ENCODE results near the gene CFB. TPM values are rescaled to one million over a fixed set of nuclear protein-coding genes. Genes with fewer than 3 reads are reported as not detected.

Gene CFB
- polyA plus RNA-seq, 3 donors: 5.0 to 17.5 (median 5.7) TPM

Other genes with a start within 250 kb of the CFB start
- 10 to 100 TPM; 54.8 to 57.3 (median 55.2) TPM for gene ABHD16A, start 242.8 kb upstream of the CFB start, polyA plus RNA-seq (ENCODE audit: insufficient read length in 3 of 3)
- gene LY6G6F, start 239.2 kb upstream of the CFB start, polyA plus RNA-seq (ENCODE audit: insufficient read length in 3 of 3): 1 to 10 TPM in 1 of 3 donors, under 1 TPM in 2; 0.44 to 1.5 (median 0.98) TPM
- under 1 TPM in 1 of 3 donors, not detected in 2; 0.34 TPM for gene LY6G6D, start 230.7 kb upstream of the CFB start, polyA plus RNA-seq (ENCODE audit: insufficient read length in 3 of 3)
- gene LY6G6C, start 224.3 kb upstream of the CFB start, polyA plus RNA-seq (ENCODE audit: insufficient read length in 3 of 3): under 1 TPM; 0.18 to 0.28 (median 0.22) TPM
- gene MPIG6B, start 222.7 kb upstream of the CFB start, polyA plus RNA-seq (ENCODE audit: insufficient read length in 3 of 3): 1 to 10 TPM; 1.1 to 2.3 (median 1.4) TPM
- gene DDAH2, start 216.8 kb upstream of the CFB start, polyA plus RNA-seq (ENCODE audit: insufficient read length in 3 of 3): 100 to 1,000 TPM; 157 to 166 (median 162) TPM
- gene CLIC1, start 209.6 kb upstream of the CFB start, polyA plus RNA-seq (ENCODE audit: insufficient read length in 3 of 3): 100 to 1,000 TPM; 313 to 334 (median 325) TPM
- gene MSH5, start 206.1 kb upstream of the CFB start, polyA plus RNA-seq (ENCODE audit: insufficient read length in 3 of 3): 10 to 100 TPM; 13.8 to 16.7 (median 15.3) TPM
- 1 to 10 TPM; 2.1 to 7.4 (median 6.0) TPM for gene SAPCD1, start 183.4 kb upstream of the CFB start, polyA plus RNA-seq (ENCODE audit: insufficient read length in 3 of 3)
- 1 to 10 TPM; 6.8 to 9.4 (median 8.5) TPM for gene VWA7, start 168.8 kb upstream of the CFB start, polyA plus RNA-seq (ENCODE audit: insufficient read length in 3 of 3)
- gene VARS1, start 150.3 kb upstream of the CFB start, polyA plus RNA-seq (ENCODE audit: insufficient read length in 3 of 3): 10 to 100 TPM; 57.2 to 59.4 (median 58.1) TPM
- 10 to 100 TPM; 86.8 to 93.1 (median 87.3) TPM for gene LSM2, start 139.1 kb upstream of the CFB start, polyA plus RNA-seq (ENCODE audit: insufficient read length in 3 of 3)
- 1 to 10 TPM; 4.1 to 4.3 (median 4.3) TPM for gene HSPA1L, start 130.8 kb upstream of the CFB start, polyA plus RNA-seq (ENCODE audit: insufficient read length in 3 of 3)
- gene HSPA1A, start 130.6 kb upstream of the CFB start, polyA plus RNA-seq (ENCODE audit: insufficient read length in 3 of 3): 100 to 1,000 TPM in 1 of 3 donors, 10 to 100 TPM in 2; 83.5 to 115 (median 87.1) TPM
- 100 to 1,000 TPM; 112 to 164 (median 134) TPM for gene HSPA1B, start 118.4 kb upstream of the CFB start, polyA plus RNA-seq (ENCODE audit: insufficient read length in 3 of 3)
- gene NEU1, start 83.3 kb upstream of the CFB start, polyA plus RNA-seq (ENCODE audit: insufficient read length in 3 of 3): 10 to 100 TPM; 69.0 to 89.7 (median 77.5) TPM
- 10 to 100 TPM; 34.7 to 45.8 (median 43.8) TPM for gene SLC44A4, start 67.1 kb upstream of the CFB start, polyA plus RNA-seq (ENCODE audit: insufficient read length in 3 of 3)
- 10 to 100 TPM; 67.9 to 74.0 (median 68.5) TPM for gene EHMT2, start 48.4 kb upstream of the CFB start, polyA plus RNA-seq (ENCODE audit: insufficient read length in 3 of 3)
- 10 to 100 TPM; 23.5 to 27.3 (median 25.5) TPM for gene ZBTB12, start 44.0 kb upstream of the CFB start, polyA plus RNA-seq (ENCODE audit: insufficient read length in 3 of 3)
- 1 to 10 TPM; 3.3 to 4.3 (median 4.0) TPM for gene C2, start 18.4 kb upstream of the CFB start, polyA plus RNA-seq (ENCODE audit: insufficient read length in 3 of 3)
- 10 to 100 TPM; 90.8 to 94.0 (median 92.7) TPM for gene NELFE, start 12.9 kb downstream of the CFB start, polyA plus RNA-seq (ENCODE audit: insufficient read length in 3 of 3)
- gene SKIC2, start 13.1 kb downstream of the CFB start, polyA plus RNA-seq (ENCODE audit: insufficient read length in 3 of 3): 10 to 100 TPM; 35.7 to 49.2 (median 37.6) TPM
- 10 to 100 TPM; 25.7 to 26.8 (median 26.0) TPM for gene DXO, start 26.0 kb downstream of the CFB start, polyA plus RNA-seq (ENCODE audit: insufficient read length in 3 of 3)
- 10 to 100 TPM; 10.9 to 22.9 (median 13.1) TPM for gene C4A, start 36.0 kb downstream of the CFB start, polyA plus RNA-seq (ENCODE audit: insufficient read length in 3 of 3)
- gene C4B, start 68.7 kb downstream of the CFB start, polyA plus RNA-seq (ENCODE audit: insufficient read length in 3 of 3): 10 to 100 TPM; 12.0 to 24.1 (median 14.0) TPM
- 1 to 10 TPM in 1 of 3 donors, under 1 TPM in 2; 0.55 to 1.3 (median 0.58) TPM for gene CYP21A2, start 92.3 kb downstream of the CFB start, polyA plus RNA-seq (ENCODE audit: insufficient read length in 3 of 3)
- 1 to 10 TPM; 2.4 to 2.7 (median 2.5) TPM for gene TNXB, start 163.2 kb downstream of the CFB start, polyA plus RNA-seq (ENCODE audit: insufficient read length in 3 of 3)
- gene ATF6B, start 182.2 kb downstream of the CFB start, polyA plus RNA-seq (ENCODE audit: insufficient read length in 3 of 3): 10 to 100 TPM; 83.2 to 94.0 (median 84.1) TPM
- gene FKBPL, start 184.2 kb downstream of the CFB start, polyA plus RNA-seq (ENCODE audit: insufficient read length in 3 of 3): 1 to 10 TPM; 7.0 to 7.5 (median 7.5) TPM
- 1 to 10 TPM; 2.0 to 2.5 (median 2.1) TPM for gene PRRT1, start 205.8 kb downstream of the CFB start, polyA plus RNA-seq (ENCODE audit: insufficient read length in 3 of 3)
- gene PPT2, start 208.0 kb downstream of the CFB start, polyA plus RNA-seq (ENCODE audit: insufficient read length in 3 of 3): 10 to 100 TPM; 28.5 to 32.0 (median 28.8) TPM
- 10 to 100 TPM; 13.7 to 16.5 (median 16.3) TPM for gene EGFL8, start 218.5 kb downstream of the CFB start, polyA plus RNA-seq (ENCODE audit: insufficient read length in 3 of 3)
- gene AGPAT1, start 230.0 kb downstream of the CFB start, polyA plus RNA-seq (ENCODE audit: insufficient read length in 3 of 3): 100 to 1,000 TPM in 1 of 3 donors, 10 to 100 TPM in 2; 93.5 to 106 (median 99.4) TPM
- gene RNF5, start 232.3 kb downstream of the CFB start, polyA plus RNA-seq (ENCODE audit: insufficient read length in 3 of 3): 100 to 1,000 TPM in 1 of 3 donors, 10 to 100 TPM in 2; 93.0 to 113 (median 98.6) TPM
- 10 to 100 TPM in 2 of 3 donors, 1 to 10 TPM in 1; 8.6 to 15.8 (median 10.8) TPM for gene AGER, start 238.2 kb downstream of the CFB start, polyA plus RNA-seq (ENCODE audit: insufficient read length in 3 of 3)
- 100 to 1,000 TPM; 150 to 165 (median 155) TPM for gene PBX2, start 244.1 kb downstream of the CFB start, polyA plus RNA-seq (ENCODE audit: insufficient read length in 3 of 3)
- 1 to 10 TPM; 7.7 to 9.9 (median 8.4) TPM for gene GPSM3, start 246.5 kb downstream of the CFB start, polyA plus RNA-seq (ENCODE audit: insufficient read length in 3 of 3)